GM19397 (cell line): ENCODE results near the gene ATOH8.

ENCODE experiments used
- ATAC-seq: cut with Tn5 transposase; IDR thresholded peaks from one replicate; pipeline ENCODE4 v1.9.1; 2021; ENCODE audit warnings: mild to moderate bottlenecking, moderate library complexity; ENCODE audit not compliant: unreplicated experiment

The ATOH8 gene

GRCh38 chr2:85769236-85769982 is 15.6 kb downstream of the ATOH8 start:
- no peak for ATAC-seq

DNA sequence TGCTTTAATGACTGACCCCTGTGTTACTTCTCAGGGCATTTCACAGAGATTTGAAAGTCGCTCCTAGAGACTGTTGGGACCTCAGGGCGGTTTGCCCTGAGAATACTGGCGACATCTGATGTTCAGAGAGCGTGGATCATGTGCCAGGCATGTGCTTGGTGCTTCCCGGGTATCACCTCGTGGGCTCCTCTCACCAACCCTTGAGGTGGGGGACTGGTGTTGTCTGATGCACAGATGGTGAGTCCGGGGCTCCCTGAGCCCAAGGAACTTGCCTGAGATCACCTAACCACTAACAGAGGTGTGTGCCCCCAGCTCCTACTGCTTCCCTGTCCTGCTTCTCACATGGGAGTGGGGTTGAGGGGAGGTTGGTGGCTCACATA is 16.2 kb downstream of the ATOH8 start:
- no peak for ATAC-seq

DNA sequence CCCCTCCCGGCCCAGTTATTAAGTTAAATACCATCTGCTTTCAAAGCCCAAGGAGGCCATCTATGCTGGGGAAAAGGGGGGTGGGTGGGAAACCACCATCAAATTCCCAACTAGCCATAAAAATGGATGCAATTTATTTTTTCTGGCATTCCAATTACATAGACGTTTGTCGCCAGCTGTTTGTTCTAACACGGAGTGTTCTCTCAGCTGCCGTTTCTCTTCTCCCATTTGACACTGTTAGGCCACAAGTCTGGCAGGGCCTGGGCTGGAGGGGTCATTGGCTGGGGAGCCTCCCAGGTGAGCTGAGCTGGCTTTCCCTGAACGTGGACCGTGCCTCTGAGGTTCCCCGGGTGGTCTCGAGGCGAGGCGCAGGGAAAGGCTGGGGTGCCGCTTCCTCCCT is 16.6 kb downstream of the ATOH8 start:
- no peak for ATAC-seq

DNA sequence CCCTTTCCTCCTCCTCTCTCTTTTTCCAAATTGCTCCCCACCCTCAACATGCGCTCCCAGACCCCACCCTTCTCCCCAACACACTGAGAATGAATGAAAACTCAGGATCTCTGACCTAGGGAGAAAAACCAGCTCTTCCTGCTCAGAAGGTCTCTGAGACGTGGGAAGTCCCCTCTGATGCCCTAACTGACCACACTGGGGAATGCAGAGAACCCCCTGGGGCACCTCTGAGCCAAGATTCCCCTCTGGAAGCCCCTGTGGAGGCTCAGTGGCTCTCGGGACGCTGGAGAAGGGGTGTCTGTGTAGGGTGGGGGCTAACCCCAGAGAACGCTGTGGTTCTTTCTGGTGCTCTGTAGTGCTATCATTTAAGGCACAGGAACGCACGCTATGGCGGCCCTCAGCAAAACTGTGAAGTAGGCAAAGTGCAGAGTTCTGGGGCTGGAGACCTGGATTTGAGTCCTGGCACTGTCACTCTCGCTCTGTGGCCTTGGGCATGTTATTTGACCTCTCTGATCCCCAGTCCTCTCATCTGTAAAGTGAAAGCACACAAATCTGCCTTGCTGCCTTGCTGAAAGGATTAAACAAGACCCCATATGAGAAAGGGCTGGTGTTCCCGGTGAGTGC is 17.1 kb downstream of the ATOH8 start:
- ATAC-seq: no peak

DNA sequence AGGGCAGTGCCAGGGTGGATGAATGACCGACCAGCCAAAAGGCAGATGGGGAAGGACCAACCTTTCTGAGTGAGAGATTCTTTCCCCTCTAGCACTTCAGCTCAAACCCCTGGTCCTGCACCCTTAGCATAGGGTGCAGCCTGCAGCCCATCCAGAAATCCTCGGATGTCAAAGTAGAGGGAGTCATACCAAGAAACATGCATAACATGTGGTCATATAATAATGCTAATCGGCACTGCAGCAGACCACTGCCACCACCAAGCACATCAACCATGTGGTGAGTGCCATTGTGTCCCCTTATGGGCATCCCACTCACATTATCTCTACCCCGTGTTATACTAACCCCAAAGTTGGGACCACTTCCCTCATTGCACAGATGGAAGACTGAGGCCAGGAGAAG is 17.7 kb downstream of the ATOH8 start:
- ATAC-seq: no peak

- no peak for ATAC-seq
Measured at GRCh38 chr2:85772019-85772745, 18.4 kb downstream of the ATOH8 start.

DNA sequence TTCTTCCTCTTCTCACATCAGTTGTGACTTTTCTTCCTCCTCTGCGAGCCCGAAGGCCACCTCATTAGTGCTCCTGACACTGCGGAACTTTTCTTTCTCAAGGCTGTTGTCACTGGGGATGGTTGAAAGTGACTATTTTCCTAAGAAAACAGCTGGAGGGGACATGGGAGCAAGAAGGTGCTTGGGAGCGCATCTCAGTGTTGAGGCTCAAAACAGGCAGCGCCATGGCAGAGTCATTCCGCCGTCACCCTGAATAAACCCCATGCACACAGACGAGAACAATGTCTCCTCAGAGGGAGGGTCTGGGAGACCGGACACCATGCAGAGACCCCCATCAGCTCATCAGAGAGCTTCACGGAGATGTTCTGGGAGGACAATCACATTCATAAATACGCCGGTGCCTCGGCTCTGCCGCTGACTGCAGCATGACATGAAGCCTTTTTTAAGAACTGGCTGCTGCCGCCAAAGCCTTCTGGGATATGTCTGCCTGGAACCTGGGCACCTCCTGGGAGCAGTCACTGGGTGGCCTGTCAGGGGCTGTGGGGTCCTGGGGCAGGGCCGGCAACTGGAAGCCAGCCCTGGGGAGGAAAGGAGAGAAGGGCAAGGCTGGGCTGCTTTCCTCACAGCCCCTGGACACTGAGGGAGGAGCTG is 19.2 kb downstream of the ATOH8 start:
- no peak for ATAC-seq

DNA sequence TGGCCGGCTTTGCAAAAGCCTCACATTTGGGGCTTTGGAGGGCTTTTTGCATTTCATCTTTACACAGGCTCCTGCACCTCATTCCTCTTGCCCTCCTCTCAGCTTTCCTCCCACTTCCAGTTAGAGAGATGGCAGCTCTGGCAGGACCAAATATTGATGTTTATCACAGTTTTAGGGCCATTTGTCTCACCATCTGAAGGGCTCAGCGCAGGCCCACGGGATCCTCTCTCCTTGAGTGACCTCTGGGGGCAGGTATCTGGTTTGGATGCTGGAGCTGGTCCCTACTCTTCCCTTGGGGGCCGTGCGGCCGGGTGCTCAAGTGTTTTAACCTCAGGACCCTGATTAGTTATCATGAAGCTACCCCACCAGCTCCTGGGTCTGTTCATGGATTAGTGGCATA is 19.9 kb downstream of the ATOH8 start:
- no peak for ATAC-seq

- no peak for ATAC-seq
Measured at GRCh38 chr2:85774126-85774978, 20.6 kb downstream of the ATOH8 start.

GRCh38 chr2:85775406-85776381 is 21.9 kb downstream of the ATOH8 start:
- ATAC-seq: no peak

- no peak for ATAC-seq
Measured at GRCh38 chr2:85776672-85777071, 22.9 kb downstream of the ATOH8 start.

- no peak for ATAC-seq
Measured at GRCh38 chr2:85777441-85777861, 23.7 kb downstream of the ATOH8 start.

DNA sequence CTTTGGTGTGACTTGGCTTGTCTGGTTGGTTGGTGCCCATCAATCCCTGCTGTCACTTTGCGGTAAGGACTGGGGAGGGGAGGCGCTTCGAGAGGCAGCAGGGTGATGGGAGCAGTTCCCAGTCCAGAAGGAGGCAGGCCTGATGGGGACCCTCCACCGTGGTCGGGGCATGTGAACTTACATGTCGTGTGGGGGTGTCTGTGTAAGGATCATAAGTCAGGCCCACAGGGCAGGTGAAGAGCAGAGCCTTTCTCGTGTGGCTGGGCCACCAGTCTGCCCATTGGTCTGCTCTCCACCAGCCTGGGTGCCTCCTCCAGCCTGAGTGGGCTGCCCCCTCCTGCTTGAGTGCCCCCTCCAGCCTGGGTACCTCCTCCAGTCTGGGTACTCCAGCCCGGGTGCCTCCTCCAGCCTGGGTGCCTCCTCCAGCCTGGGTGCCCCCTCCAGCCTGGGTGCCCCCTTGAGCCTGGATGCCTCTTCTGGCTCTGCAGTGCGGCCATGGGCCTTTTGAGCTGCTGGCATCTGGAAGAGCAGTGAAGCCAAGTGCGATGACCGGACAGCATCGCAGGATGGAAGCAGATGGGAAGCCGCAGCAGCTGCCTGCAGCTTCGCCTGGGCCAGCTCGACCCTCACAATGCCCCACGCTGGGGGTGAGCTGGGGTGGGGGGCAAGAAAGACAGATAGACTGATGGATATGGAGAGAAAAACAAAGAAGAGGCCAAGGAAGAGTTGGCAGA is 25.0 kb downstream of the ATOH8 start:
- ATAC-seq: no peak

- no peak for ATAC-seq
Measured at GRCh38 chr2:85779641-85780315, 26.0 kb downstream of the ATOH8 start.

DNA sequence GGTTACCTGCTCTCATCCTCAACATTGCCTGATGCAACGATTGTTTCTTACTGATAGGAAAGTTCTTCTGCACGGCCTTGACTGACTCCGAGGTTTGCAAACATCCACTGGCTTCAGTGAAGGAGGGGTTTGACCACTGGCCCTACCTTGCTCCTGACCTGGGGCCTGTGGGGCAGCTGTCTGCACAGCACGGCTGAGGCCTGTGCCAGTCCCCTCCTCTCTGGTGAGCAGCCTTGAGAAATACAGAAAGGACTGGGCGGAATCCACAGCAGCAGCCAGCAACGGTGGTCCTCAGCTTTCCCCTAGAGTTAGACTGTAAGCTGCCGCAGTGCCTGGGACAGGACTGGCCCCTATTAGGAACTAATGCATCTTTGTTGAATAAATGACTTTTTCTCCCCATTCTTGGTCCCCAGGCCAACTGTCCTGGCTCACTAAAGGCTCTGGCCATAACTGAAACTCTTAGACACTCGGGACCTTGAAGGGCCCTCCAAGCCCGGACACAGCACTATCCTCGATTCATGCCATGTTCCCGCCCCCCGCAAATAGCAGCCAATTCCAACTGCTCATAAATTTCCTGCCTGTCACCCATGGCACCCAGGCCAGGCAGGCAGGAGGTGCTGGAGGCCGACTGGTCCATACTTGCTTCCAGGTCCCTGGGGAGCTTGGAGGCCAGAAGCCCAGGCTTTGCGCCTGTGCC is 26.7 kb downstream of the ATOH8 start:
- ATAC-seq: no peak

GRCh38 chr2:85781013-85781332 is 27.2 kb downstream of the ATOH8 start:
- ATAC-seq: no peak

GRCh38 chr2:85783796-85784195 is 30.0 kb downstream of the ATOH8 start:
- no peak for ATAC-seq

DNA sequence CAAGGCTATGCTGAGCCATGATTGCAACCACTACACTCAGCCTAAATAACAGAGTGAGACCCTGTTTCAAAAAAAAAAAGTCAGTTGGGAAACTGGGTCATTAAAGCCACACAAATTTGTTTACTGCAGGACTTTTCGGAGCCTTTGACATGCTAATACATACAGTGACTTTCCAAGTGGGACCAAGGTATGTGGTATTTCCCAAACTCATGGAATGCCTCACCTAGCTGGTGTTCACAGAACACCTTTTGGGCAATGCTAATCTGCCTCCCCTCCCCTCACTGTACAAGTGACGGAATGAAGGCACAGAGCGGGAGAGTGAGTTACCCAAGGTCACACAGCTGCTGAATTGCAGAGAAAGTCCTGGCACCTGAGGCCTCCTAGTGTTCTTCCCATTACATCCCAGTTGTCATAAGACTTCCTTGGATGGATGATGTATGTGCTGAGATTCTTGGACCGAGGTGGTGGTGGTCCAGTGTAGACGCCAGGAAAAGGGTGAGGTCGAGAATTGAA is 30.7 kb downstream of the ATOH8 start:
- ATAC-seq: no peak
